GM12864 (cell line): ENCODE results near the gene RXRA.
A peak's percentile ranks its signal among the peaks of the same experiment; 100 is the strongest.

ENCODE experiments used
- DNase-seq: peaks from one replicate; pipeline ENCODE4 v3.0.0-alpha.2; 2011; ENCODE audit warnings: low read depth
- H3K4me3 ChIP-seq: 2 replicates; pipeline ENCODE4 v1.5.1; 2011; ENCODE audit warnings: mild to moderate bottlenecking, low read depth, low read length, control low read depth
- CTCF ChIP-seq: IDR thresholded peaks from 2 replicates; pipeline ENCODE4 v1.5.1; 2011; ENCODE audit warnings: low read depth, mild to moderate bottlenecking, moderate library complexity, low read length, control low read depth, inconsistent platforms; ENCODE audit errors: missing control alignments

RXRA gene

GRCh38 chr9:134405527-134405926 lies 79.3 kb downstream of the RXRA start:
- no peak for DNase-seq
- TF ChIP-seq CTCF, result no peak
- H3K4me3 ChIP-seq, result no peak overlapping the region

- peak overlapping the region; percentile 23 for H3K4me3 ChIP-seq
- DNase-seq, result no peak
Measured at GRCh38 chr9:134406366-134407120, 80.3 kb downstream of the RXRA start.

GRCh38 chr9:134407121-134407779 lies 81.0 kb downstream of the RXRA start:
- peak; percentile 77 for DNase-seq
- peak overlapping the region; percentile 23 for H3K4me3 ChIP-seq
- TF ChIP-seq CTCF, result no peak

More at GRCh38 chr9:134406366-134407120, 80.3 kb downstream of the RXRA start:
- TF ChIP-seq CTCF, result no peak

- no peak for TF ChIP-seq CTCF
- DNase-seq, result no peak
- no peak overlapping the region for H3K4me3 ChIP-seq
Measured at GRCh38 chr9:134408389-134408788, 82.1 kb downstream of the RXRA start.

- H3K4me3 ChIP-seq, result no peak overlapping the region
- DNase-seq, result no peak
- TF ChIP-seq CTCF, result no peak
Measured at GRCh38 chr9:134408939-134409737, 82.9 kb downstream of the RXRA start.

- TF ChIP-seq CTCF, result no peak
- no peak overlapping the region for H3K4me3 ChIP-seq
Measured at GRCh38 chr9:134410071-134410834, 84.0 kb downstream of the RXRA start.

More at GRCh38 chr9:134410071-134410834, 84.0 kb downstream of the RXRA start:
- DNase-seq, result no peak
